ENCODE measurements around the gene SPTLC2.

- TF ChIP-seq, protein P1, sequence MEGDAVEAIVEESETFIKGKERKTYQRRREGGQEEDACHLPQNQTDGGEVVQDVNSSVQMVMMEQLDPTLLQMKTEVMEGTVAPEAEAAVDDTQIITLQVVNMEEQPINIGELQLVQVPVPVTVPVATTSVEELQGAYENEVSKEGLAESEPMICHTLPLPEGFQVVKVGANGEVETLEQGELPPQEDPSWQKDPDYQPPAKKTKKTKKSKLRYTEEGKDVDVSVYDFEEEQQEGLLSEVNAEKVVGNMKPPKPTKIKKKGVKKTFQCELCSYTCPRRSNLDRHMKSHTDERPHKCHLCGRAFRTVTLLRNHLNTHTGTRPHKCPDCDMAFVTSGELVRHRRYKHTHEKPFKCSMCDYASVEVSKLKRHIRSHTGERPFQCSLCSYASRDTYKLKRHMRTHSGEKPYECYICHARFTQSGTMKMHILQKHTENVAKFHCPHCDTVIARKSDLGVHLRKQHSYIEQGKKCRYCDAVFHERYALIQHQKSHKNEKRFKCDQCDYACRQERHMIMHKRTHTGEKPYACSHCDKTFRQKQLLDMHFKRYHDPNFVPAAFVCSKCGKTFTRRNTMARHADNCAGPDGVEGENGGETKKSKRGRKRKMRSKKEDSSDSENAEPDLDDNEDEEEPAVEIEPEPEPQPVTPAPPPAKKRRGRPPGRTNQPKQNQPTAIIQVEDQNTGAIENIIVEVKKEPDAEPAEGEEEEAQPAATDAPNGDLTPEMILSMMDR (conservative IDR thresholded peaks at IDR 0.05), result no peak
- no peak for TF ChIP-seq EZH2 (IDR thresholded peaks at IDR 0.05; ENCODE audit: low read depth)
Measured at GRCh38 chr14:77641534-77642341, 25.3 kb upstream of the SPTLC2 start.

Data from PC-9 (cell line).